Tibial nerve (tissue), 4 donors: ENCODE data around the gene PPP6R2.

Source experiments
- CTCF ChIP-seq, 5 experiments: fragments of 200-600 bp in 3 of 5; fragments of 450-650 bp in 2 of 5; sonication (generic) in 3 of 5; IDR thresholded peaks; one replicate each; pipeline ENCODE4 v1.5.1; 2016 to 2019; ENCODE audit warnings: antibody characterized with exemption in 5 of 5, mild to moderate bottlenecking in 3 of 5, moderate library complexity in 2 of 5
- EP300 ChIP-seq, 2 donors: sonication (generic); formaldehyde crosslinking; IDR thresholded peaks; one replicate each; pipeline ENCODE4 v1.6.1; 2017; ENCODE audit warnings: antibody characterized with exemption in 2 of 2, mild to moderate bottlenecking in 1 of 2
- POLR2A ChIP-seq, 2 donors: fragments of 450-650 bp; IDR thresholded peaks; one replicate each; pipeline ENCODE4 v1.6.1; 2017; ENCODE audit warnings: antibody characterized with exemption in 2 of 2, mild to moderate bottlenecking in 2 of 2, moderate library complexity in 2 of 2

- TF ChIP-seq POLR2A (IDR thresholded peaks at IDR 0.05) = no peak
- TF ChIP-seq CTCF (IDR thresholded peaks at IDR 0.05) = no peak
- no peak for TF ChIP-seq EP300 (IDR thresholded peaks at IDR 0.05)
Observed at GRCh38 chr22:50396751-50397370, 53.7 kb downstream of the PPP6R2 start.
